K562 (cell line): ENCODE data around the gene SVBP. TPM values are rescaled to one million over a fixed set of nuclear protein-coding genes. Genes with fewer than 3 reads are reported as not detected.

Experiments
- ATAC-seq: fragments of 200-7000 bp; cut with Tn5 transposase; 3 replicates; pipeline ENCODE4 v1.9.1; 2020; ENCODE audit warnings: moderate library complexity
- BruUV-seq: library from RNA; stranded (reverse); fragments of 400-500 nt; replicated peaks from 2 replicates; lab custom pipeline; 2021; lab: Mats Ljungman, UMichigan
- CTCF ChIA-PET: fragments of 300-600 bp; formaldehyde crosslinking; extraction: SDS; loops from one replicate; lab custom pipeline; 2021; ENCODE audit warnings: low intra/inter-chr PET ratio; lab: Yijun Ruan, JAX
- POLR2A ChIA-PET: fragments of 300-600, 350-650 bp; sonication (Branson Sonifier 250); formaldehyde crosslinking; extraction: SDS; loops from one replicate; lab custom pipeline; 2021; ENCODE audit warnings: antibody characterized with exemption, inconsistent platforms; lab: Yijun Ruan, JAX
- DNase-seq, 4 experiments: peaks; one replicate each; pipeline versions ENCODE4 v3.0.0 to v3.0.0-alpha.2; 2011 to 2018; ENCODE audit warnings: low spot score in 3 of 4, mixed read lengths in 3 of 4; ENCODE audit errors: extremely low read depth in 1 of 4
- FAIRE-seq: peaks from 2 replicates; lab custom pipeline; 2011; peaks lifted over from hg19 to GRCh38; lab: Jason Lieb, UNC
- H2AFZ ChIP-seq: 2 replicates; pipeline ENCODE4 v1.6.0; 2011; ENCODE audit warnings: low read depth, low read length, control low read depth, inconsistent platforms
- H3K27ac ChIP-seq: fragments of 200-600 bp; 3 replicates; pipeline ENCODE4 v1.8.0; 2011; ENCODE audit warnings: low read depth, mild to moderate bottlenecking, control low read depth, inconsistent platforms, low read length, moderate library complexity, mixed read lengths; ENCODE audit errors: extremely low read depth
- H3K27me3 ChIP-seq, 2 experiments: fragments of 300-600 bp in 1 of 2; 2 replicates in 1 of 2; 3 replicates in 1 of 2; pipeline versions ENCODE4 v1.6.0 to v1.8.0; 2011; ENCODE audit warnings: inconsistent platforms in 2 of 2, low read length in 2 of 2, mild to moderate bottlenecking in 1 of 2, mixed read lengths in 1 of 2, moderate library complexity in 1 of 2; ENCODE audit not compliant: control insufficient read depth in 2 of 2, insufficient read depth in 2 of 2
- H3K36me3 ChIP-seq: fragments of 300-600 bp; 3 replicates; pipeline ENCODE4 v1.8.0; 2011; ENCODE audit warnings: mild to moderate bottlenecking, low read length, inconsistent platforms; ENCODE audit not compliant: control insufficient read depth, insufficient read depth
- H3K4me1 ChIP-seq, 2 experiments: fragments of 200-600 bp in 1 of 2; replicated peaks in 1 of 2; 2 replicates in 1 of 2; 3 replicates in 1 of 2; pipeline versions ENCODE4 v1.5.1 to v1.8.0; 2011; ENCODE audit warnings: inconsistent platforms in 2 of 2, low read length in 2 of 2, mild to moderate bottlenecking in 1 of 2, mixed read lengths in 1 of 2, moderate library complexity in 1 of 2; ENCODE audit not compliant: control insufficient read depth in 2 of 2, insufficient read depth in 2 of 2
- H3K4me2 ChIP-seq: 2 replicates; pipeline ENCODE4 v1.6.1; 2011; ENCODE audit warnings: low read length, control low read depth, inconsistent platforms, mixed read lengths; ENCODE audit not compliant: insufficient read depth
- H3K4me3 ChIP-seq: fragments of 200-600 bp; sonication (generic), shearing (Covaris generic); 2 replicates; pipeline ENCODE4 v1.5.1; 2016; ENCODE audit warnings: control low read depth, inconsistent platforms
- H3K79me2 ChIP-seq: fragments of 200-600 bp; 3 replicates; pipeline ENCODE4 v1.8.0; 2011; ENCODE audit warnings: low read length, inconsistent platforms; ENCODE audit not compliant: control insufficient read depth, insufficient read depth
- H3K9ac ChIP-seq, 2 experiments: 2 replicates each; pipeline versions ENCODE4 v1.6.0 to v1.6.1; 2011; ENCODE audit warnings: low read depth in 2 of 2, low read length in 2 of 2, control low read depth in 1 of 2, inconsistent platforms in 1 of 2, mild to moderate bottlenecking in 1 of 2, mixed read lengths in 1 of 2; ENCODE audit not compliant: insufficient read depth in 1 of 2
- H3K9me1 ChIP-seq: one replicate; pipeline ENCODE4 v1.6.0; 2011; ENCODE audit warnings: inconsistent platforms, mild to moderate bottlenecking, low read length, moderate library complexity; ENCODE audit not compliant: control insufficient read depth, insufficient read depth
- H3K9me3 ChIP-seq: replicated peaks from 2 replicates; pipeline ENCODE4 v1.5.1; 2011; ENCODE audit warnings: low read depth, low read length, inconsistent platforms; ENCODE audit not compliant: control insufficient read depth, insufficient read depth
- H4K20me1 ChIP-seq: replicated peaks from 2 replicates; pipeline ENCODE4 v1.6.1; 2011; ENCODE audit warnings: low read length, inconsistent platforms, mixed read lengths; ENCODE audit not compliant: control insufficient read depth, insufficient read depth
- ETV1 ChIP-seq: fragments of 450-650 bp; conservative IDR thresholded peaks from 2 replicates; pipeline ENCODE4 v1.6.1; 2016; ENCODE audit warnings: missing genetic modification characterization, control low read depth, low read depth, missing compliant biosample characterization
- FOSL1 ChIP-seq: fragments of 200-800 bp; sonication (Bioruptor generic); conservative IDR thresholded peaks from 2 replicates; pipeline ENCODE4 v1.6.1; 2016; ENCODE audit warnings: missing genetic modification characterization, missing compliant biosample characterization
- KLF16 ChIP-seq: IDR thresholded peaks from 2 replicates; pipeline ENCODE4 v1.6.1; 2016; ENCODE audit warnings: antibody characterized with exemption
- OTX1 ChIP-seq: fragments of 450-650 bp; formaldehyde crosslinking; IDR thresholded peaks from 2 replicates; pipeline ENCODE4 v1.4.0; 2022; ENCODE audit warnings: mild to moderate bottlenecking
- PML ChIP-seq: IDR thresholded peaks from 2 replicates; pipeline ENCODE4 v1.6.1; 2012; ENCODE audit warnings: low read length, inconsistent platforms
- RBM34 ChIP-seq: fragments of 200-400 bp; formaldehyde crosslinking; IDR thresholded peaks from 2 replicates; pipeline ENCODE4 v1.6.1; 2018; ENCODE audit warnings: low read length, borderline replicate concordance; ENCODE audit not compliant: insufficient read depth
- THRAP3 ChIP-seq: fragments of 450-650 bp; IDR thresholded peaks from 2 replicates; pipeline ENCODE4 v1.6.1; 2016; ENCODE audit warnings: mild to moderate bottlenecking, inconsistent platforms, borderline replicate concordance
- TRIM24 ChIP-seq, 2 experiments: fragments of 450-650 bp; IDR thresholded peaks; 2 replicates each; pipeline ENCODE4 v1.6.1; 2016
- YY1 ChIP-seq, 3 experiments: IDR thresholded peaks; 2 replicates each; pipeline ENCODE4 v1.6.1; 2011; ENCODE audit warnings: low read length in 2 of 3, mild to moderate bottlenecking in 2 of 3, moderate library complexity in 2 of 3, borderline replicate concordance in 1 of 3, control low read depth in 1 of 3, low read depth in 1 of 3; ENCODE audit not compliant: insufficient read depth in 3 of 3, insufficient replicate concordance in 2 of 3, control insufficient read depth in 1 of 3, insufficient read length in 1 of 3; ENCODE audit errors: extremely low read depth in 1 of 3
- ZFP30 ChIP-seq: fragments of 250-450 bp; sonication (Bioruptor Pico); IDR thresholded peaks from 2 replicates; pipeline ENCODE4 v1.8.0; 2022; ENCODE audit warnings: moderate library complexity, mild to moderate bottlenecking, inconsistent platforms, borderline replicate concordance
- WGBS: fragments of 100-300 bp; shearing (Covaris generic); methylation state at CpG from one replicate; pipeline ENCODE4 v1.1.6; 2016; ENCODE audit warnings: low coverage, mixed read lengths; ENCODE audit not compliant: insufficient coverage; ENCODE audit errors: missing lambda C conversion rate; 5-methylcytosine and 5-hydroxymethylcytosine counted together
- in situ Hi-C: fragments of 300-500 bp; cut with MboI; formaldehyde crosslinking; loops from 4 replicates; pipeline ENCODE4 v1.15.0; 2018; ENCODE audit warnings: inconsistent platforms, mixed read lengths
- intact Hi-C: fragments of 100-400 bp; cut with micrococcal nuclease; formaldehyde crosslinking; loops from 2 replicates; pipeline ENCODE4 v1.14.2; 2022
- polyA plus RNA-seq, 8 experiments: library from polyadenylated mRNA; depleted of rRNA in 4 of 8; stranded (reverse) in 5 of 8; unstranded in 3 of 8; fragments of >200 nt; fragmentation: Nextera tagmentation in 2 of 8; fragmentation: Illumina TruSeq in 1 of 8; extraction: Ambion mirVana in 2 of 8; extraction: Trizol in 1 of 8; gene quantifications; 2 replicates each; pipeline versions ENCODE4 v1.2.1 to v1.2.3, GENCODE V29; 2011 to 2014; ENCODE audit warnings: inconsistent platforms in 1 of 8, missing spikeins in 1 of 8
- total RNA-seq, 7 experiments: library from RNA; depleted of rRNA in 6 of 7; stranded (reverse); fragments of >200 nt in 6 of 7; fragmentation: Illumina TruSeq in 2 of 7; extraction: Trizol in 2 of 7; gene quantifications; 2 replicates each; pipeline versions ENCODE4 v1.2.1 to v1.2.3, GENCODE V29; 2011 to 2021; ENCODE audit warnings: low replicate concordance in 1 of 7
- TF ChIP-seq, protein P1 (sequence below), 2 experiments: fragments of 150-350 bp in 1 of 2; IDR thresholded peaks; 2 replicates each; pipeline ENCODE4 v1.6.1; 2012 to 2016; ENCODE audit warnings: low read depth in 2 of 2, low read length in 2 of 2, mild to moderate bottlenecking in 1 of 2, moderate library complexity in 1 of 2

Gene SVBP
- total and polyA plus RNA-seq, 9 of the 15 experiments (the other 6 are each of a cell fraction or from before 2014, with no cell fraction given) = 31.7 to 49.7 (median 40.0) TPM

DNA sequence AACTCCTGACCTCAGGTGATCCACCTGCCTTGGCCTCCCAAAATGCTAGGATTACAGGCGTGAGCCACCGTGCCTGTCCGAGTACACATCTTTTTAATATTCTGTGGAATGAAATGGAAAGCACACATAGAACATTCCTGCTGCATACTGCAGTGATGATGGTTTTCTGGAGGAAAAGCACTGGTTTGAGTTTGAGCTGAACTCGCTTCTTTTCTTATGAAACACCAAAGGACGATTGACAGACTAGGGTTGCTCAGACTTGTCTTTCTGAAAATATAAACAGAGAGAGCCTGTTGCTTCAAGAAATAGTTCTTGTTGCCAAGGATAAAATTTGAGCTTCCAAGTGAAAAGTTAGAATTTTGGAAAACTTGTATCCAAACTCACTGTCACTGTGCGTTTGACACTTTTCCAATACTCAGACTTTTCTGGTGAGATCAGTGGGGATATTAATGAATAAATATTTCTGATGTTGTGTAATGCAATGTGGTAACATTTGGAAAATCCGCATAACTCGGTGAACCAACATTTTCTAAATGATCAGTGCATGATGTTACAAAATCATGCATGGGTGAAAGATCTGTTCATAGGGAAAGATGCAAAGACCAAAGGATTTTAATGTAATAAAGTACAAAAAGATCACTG is 15.2 kb downstream of the SVBP start:
- intact Hi-C loops (no loop called here), in situ Hi-C loops (no loop called here)
- Histone ChIP-seq H3K9me3 (no peaks in the 10 kb centered on the region), H3K27ac (no peak overlapping the region), H3K4me3 (no peak overlapping the region), H3K9ac (no peak overlapping the region), H3K27me3 (no peaks in the 10 kb centered on the region), H3K4me2 (no peak overlapping the region), H3K9me1 (no peaks in the 10 kb centered on the region), H3K4me1 (no peaks in the 10 kb centered on the region; a peak in 1 of 5 replicates), H4K20me1 (no peaks in the 10 kb centered on the region), H2AFZ (no peak overlapping the region), H3K79me2 (no peaks in the 10 kb centered on the region), H3K36me3 (peaks cover 6% of the 10 kb centered on the region; the same call in 2 of the 3 replicates)
- no peak for ATAC-seq
- CTCF ChIA-PET = no interaction called here
- TF ChIP-seq THRAP3 (no peak), ZFP30 (no peak), TRIM24 (IDR thresholded peaks at IDR 0.05) (no peak), YY1 (IDR thresholded peaks at IDR 0.05; ENCODE audit: borderline replicate concordance in 1 of 3, control insufficient read depth in 1 of 3, extremely low read depth in 1 of 3, insufficient read depth in 3 of 3, insufficient read length in 1 of 3, insufficient replicate concordance in 2 of 3, low read depth in 1 of 3, low read length in 2 of 3) (no peak), KLF16 (no peak), OTX1 (CRISPR knock-in tag) (no peak), ETV1 (tag) (no peak), FOSL1 (tag) (no peak), PML (no peak), RBM34 (no peak)
- TF ChIP-seq, protein P1, sequence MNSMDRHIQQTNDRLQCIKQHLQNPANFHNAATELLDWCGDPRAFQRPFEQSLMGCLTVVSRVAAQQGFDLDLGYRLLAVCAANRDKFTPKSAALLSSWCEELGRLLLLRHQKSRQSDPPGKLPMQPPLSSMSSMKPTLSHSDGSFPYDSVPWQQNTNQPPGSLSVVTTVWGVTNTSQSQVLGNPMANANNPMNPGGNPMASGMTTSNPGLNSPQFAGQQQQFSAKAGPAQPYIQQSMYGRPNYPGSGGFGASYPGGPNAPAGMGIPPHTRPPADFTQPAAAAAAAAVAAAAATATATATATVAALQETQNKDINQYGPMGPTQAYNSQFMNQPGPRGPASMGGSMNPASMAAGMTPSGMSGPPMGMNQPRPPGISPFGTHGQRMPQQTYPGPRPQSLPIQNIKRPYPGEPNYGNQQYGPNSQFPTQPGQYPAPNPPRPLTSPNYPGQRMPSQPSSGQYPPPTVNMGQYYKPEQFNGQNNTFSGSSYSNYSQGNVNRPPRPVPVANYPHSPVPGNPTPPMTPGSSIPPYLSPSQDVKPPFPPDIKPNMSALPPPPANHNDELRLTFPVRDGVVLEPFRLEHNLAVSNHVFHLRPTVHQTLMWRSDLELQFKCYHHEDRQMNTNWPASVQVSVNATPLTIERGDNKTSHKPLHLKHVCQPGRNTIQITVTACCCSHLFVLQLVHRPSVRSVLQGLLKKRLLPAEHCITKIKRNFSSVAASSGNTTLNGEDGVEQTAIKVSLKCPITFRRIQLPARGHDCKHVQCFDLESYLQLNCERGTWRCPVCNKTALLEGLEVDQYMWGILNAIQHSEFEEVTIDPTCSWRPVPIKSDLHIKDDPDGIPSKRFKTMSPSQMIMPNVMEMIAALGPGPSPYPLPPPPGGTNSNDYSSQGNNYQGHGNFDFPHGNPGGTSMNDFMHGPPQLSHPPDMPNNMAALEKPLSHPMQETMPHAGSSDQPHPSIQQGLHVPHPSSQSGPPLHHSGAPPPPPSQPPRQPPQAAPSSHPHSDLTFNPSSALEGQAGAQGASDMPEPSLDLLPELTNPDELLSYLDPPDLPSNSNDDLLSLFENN (IDR thresholded peaks at IDR 0.05; ENCODE audit: low read depth in 2 of 2, low read length in 2 of 2) = no peak
- 59% methylated on average over 8 of the region's 8 CpGs for WGBS
- POLR2A ChIA-PET = interaction anchor here (1.8 kb wide), 1 partner anchor 9 kb away, joined by 11 read pairs; no protein-coding TSS in a partner anchor
- no peak for DNase-seq
- BruUV-seq = no TSS peak
- no peak for FAIRE-seq
